SK-N-SH treated with all-trans-retinoic acid at 6 μM for 48 hours (cell line): Measurements from ENCODE around the gene APOL5.

ENCODE experiments used
- ATAC-seq: fragments of 200-7000 bp; cut with Tn5 transposase; 3 replicates; pipeline ENCODE4 v1.9.1; 2020; ENCODE audit warnings: mild to moderate bottlenecking, moderate library complexity
- ARNTL ChIP-seq: fragments of 450-650 bp; formaldehyde crosslinking; IDR thresholded peaks from 2 replicates; pipeline ENCODE4 v1.5.0; 2020; ENCODE audit warnings: low read depth, mild to moderate bottlenecking, moderate library complexity, borderline replicate concordance
- BACH2 ChIP-seq: fragments of 250-450 bp; sonication (Bioruptor Pico); IDR thresholded peaks from 2 replicates; pipeline ENCODE4 v1.9.0; 2021; ENCODE audit warnings: mild to moderate bottlenecking, borderline replicate concordance
- CREB5 ChIP-seq: fragments of 250-450 bp; sonication (Bioruptor Pico); IDR thresholded peaks from 2 replicates; pipeline ENCODE4 v1.5.1; 2020; ENCODE audit warnings: low read depth, mild to moderate bottlenecking, moderate library complexity
- CSDC2 ChIP-seq: fragments of 250-450 bp; sonication (Bioruptor Pico); IDR thresholded peaks from 2 replicates; pipeline ENCODE4 v1.5.0; 2020; ENCODE audit warnings: mild to moderate bottlenecking, moderate library complexity
- CSRNP3 ChIP-seq: fragments of 250-450 bp; sonication (Bioruptor Pico); IDR thresholded peaks from 2 replicates; pipeline ENCODE4 v1.5.1; 2021; ENCODE audit warnings: mild to moderate bottlenecking, moderate library complexity
- ESRRG ChIP-seq: fragments of 250-450 bp; sonication (Bioruptor Pico); IDR thresholded peaks from 2 replicates; pipeline ENCODE4 v1.6.1; 2021; ENCODE audit warnings: mild to moderate bottlenecking
- GLIS3 ChIP-seq: fragments of 250-450 bp; sonication (Bioruptor Pico); IDR thresholded peaks from 2 replicates; pipeline ENCODE4 v1.5.0; 2020; ENCODE audit warnings: mild to moderate bottlenecking, moderate library complexity
- ISL1 ChIP-seq: fragments of 250-450 bp; sonication (Bioruptor Pico); IDR thresholded peaks from 2 replicates; pipeline ENCODE4 v2.1.2; 2022; ENCODE audit warnings: mild to moderate bottlenecking, moderate library complexity
- OSR1 ChIP-seq: fragments of 250-450 bp; sonication (Bioruptor Pico); IDR thresholded peaks from 2 replicates; pipeline ENCODE4 v1.8.0; 2022; ENCODE audit warnings: moderate library complexity, mild to moderate bottlenecking, inconsistent platforms
- PATZ1 ChIP-seq: fragments of 250-450 bp; sonication (Bioruptor Pico); IDR thresholded peaks from 2 replicates; pipeline ENCODE4 v1.8.0; 2020; ENCODE audit warnings: mild to moderate bottlenecking, moderate library complexity, borderline replicate concordance
- POU6F1 ChIP-seq: fragments of 250-450 bp; sonication (Bioruptor Pico); IDR thresholded peaks from 2 replicates; pipeline ENCODE4 v1.8.0; 2021; ENCODE audit warnings: low read depth, mild to moderate bottlenecking, moderate library complexity, borderline replicate concordance
- PPARA ChIP-seq: fragments of 250-450 bp; sonication (Bioruptor Pico); IDR thresholded peaks from 2 replicates; pipeline ENCODE4 v1.5.0; 2020; ENCODE audit warnings: mild to moderate bottlenecking, borderline replicate concordance
- RARB ChIP-seq: fragments of 250-450 bp; sonication (Bioruptor Pico); IDR thresholded peaks from 2 replicates; pipeline ENCODE4 v1.8.0; 2021; ENCODE audit warnings: mild to moderate bottlenecking, moderate library complexity
- SNAI2 ChIP-seq: fragments of 250-450 bp; sonication (Bioruptor Pico); IDR thresholded peaks from 2 replicates; pipeline ENCODE4 v1.5.0; 2020; ENCODE audit warnings: mild to moderate bottlenecking, moderate library complexity
- TCF4 ChIP-seq: fragments of 250-450 bp; sonication (Bioruptor Pico); IDR thresholded peaks from 2 replicates; pipeline ENCODE4 v1.8.0; 2021; ENCODE audit warnings: mild to moderate bottlenecking, moderate library complexity, borderline replicate concordance
- TOX ChIP-seq: fragments of 250-450 bp; sonication (Bioruptor Pico); IDR thresholded peaks from 2 replicates; pipeline ENCODE4 v1.8.0; 2021; ENCODE audit warnings: mild to moderate bottlenecking, moderate library complexity, borderline replicate concordance
- ZC3H10 ChIP-seq: fragments of 250-450 bp; sonication (Bioruptor Pico); IDR thresholded peaks from 2 replicates; pipeline ENCODE4 v1.5.1; 2021; ENCODE audit warnings: mild to moderate bottlenecking, moderate library complexity
- ZFP3 ChIP-seq: fragments of 250-450 bp; sonication (Bioruptor Pico); IDR thresholded peaks from 2 replicates; pipeline ENCODE4 v1.5.0; 2020; ENCODE audit warnings: mild to moderate bottlenecking, moderate library complexity
- ZFP30 ChIP-seq: fragments of 450-650 bp; formaldehyde crosslinking; IDR thresholded peaks from 2 replicates; pipeline ENCODE4 v1.5.0; 2022; ENCODE audit warnings: mild to moderate bottlenecking, moderate library complexity
- ZNF565 ChIP-seq: fragments of 450-650 bp; formaldehyde crosslinking; conservative IDR thresholded peaks from 2 replicates; pipeline ENCODE4 v1.5.0; 2020; ENCODE audit warnings: low read depth, mild to moderate bottlenecking, moderate library complexity
- ZNF70 ChIP-seq: fragments of 450-650 bp; formaldehyde crosslinking; IDR thresholded peaks from 2 replicates; pipeline ENCODE4 v1.5.0; 2020; ENCODE audit warnings: mild to moderate bottlenecking, moderate library complexity
- ZNF8 ChIP-seq: fragments of 450-650 bp; formaldehyde crosslinking; IDR thresholded peaks from 2 replicates; pipeline ENCODE4 v1.5.0; 2020; ENCODE audit warnings: mild to moderate bottlenecking, moderate library complexity

Gene APOL5

GRCh38 chr22:35686298-35686697 lies 31.4 kb upstream of the APOL5 start:
- TF ChIP-seq ZNF70: no peak
- TF ChIP-seq CREB5 (CRISPR knock-in tag): no peak
- no peak for TF ChIP-seq GLIS3 (CRISPR knock-in tag)
- no peak for TF ChIP-seq BACH2 (CRISPR knock-in tag)
- no peak for TF ChIP-seq SNAI2
- TF ChIP-seq ISL1 (CRISPR knock-in tag): no peak
- no peak for TF ChIP-seq ZNF565 (CRISPR knock-in tag)
- TF ChIP-seq ZC3H10: no peak
- no peak for TF ChIP-seq POU6F1 (CRISPR knock-in tag)
- TF ChIP-seq CSDC2 (CRISPR knock-in tag): no peak
- ATAC-seq: no peak

GRCh38 chr22:35687461-35687860 lies 30.2 kb upstream of the APOL5 start:
- TF ChIP-seq ZFP3 (CRISPR knock-in tag) (no peak), ZFP30 (CRISPR knock-in tag) (no peak), ESRRG (CRISPR knock-in tag) (no peak), CSDC2 (CRISPR knock-in tag) (no peak), ZNF8 (CRISPR knock-in tag) (no peak)
- ATAC-seq: no peak

GRCh38 chr22:35688913-35689675 lies 28.6 kb upstream of the APOL5 start:
- ATAC-seq: no peak
- no peak for TF ChIP-seq OSR1 (CRISPR knock-in tag)
- TF ChIP-seq PPARA (CRISPR knock-in tag): no peak
- no peak for TF ChIP-seq ZFP30 (CRISPR knock-in tag)
- TF ChIP-seq ZNF8 (CRISPR knock-in tag): no peak
- no peak for TF ChIP-seq ARNTL
- TF ChIP-seq PATZ1 (CRISPR knock-in tag): no peak
- TF ChIP-seq ZC3H10: no peak
- no peak for TF ChIP-seq CSRNP3
- no peak for TF ChIP-seq GLIS3 (CRISPR knock-in tag)
- TF ChIP-seq POU6F1 (CRISPR knock-in tag): no peak
- no peak for TF ChIP-seq CREB5 (CRISPR knock-in tag)
- TF ChIP-seq RARB (CRISPR knock-in tag): no peak
- TF ChIP-seq BACH2 (CRISPR knock-in tag): no peak
- no peak for TF ChIP-seq TOX (CRISPR knock-in tag)
- no peak for TF ChIP-seq ZNF565 (CRISPR knock-in tag)
- TF ChIP-seq ISL1 (CRISPR knock-in tag): no peak
- no peak for TF ChIP-seq TCF4 (CRISPR knock-in tag)
- no peak for TF ChIP-seq ESRRG (CRISPR knock-in tag)
